NCI-H82 (cell line): ENCODE data around the gene RELL1.
"Not testable (repeated sequence)": the region's sequence is repeated elsewhere in the genome, so short reads cannot be mapped to it uniquely, and the experiment has no call there.

Experiments
- DNase-seq: peaks from one replicate; lab custom pipeline; 2025; lab: John Stamatoyannopoulos, UW

Gene RELL1

DNA sequence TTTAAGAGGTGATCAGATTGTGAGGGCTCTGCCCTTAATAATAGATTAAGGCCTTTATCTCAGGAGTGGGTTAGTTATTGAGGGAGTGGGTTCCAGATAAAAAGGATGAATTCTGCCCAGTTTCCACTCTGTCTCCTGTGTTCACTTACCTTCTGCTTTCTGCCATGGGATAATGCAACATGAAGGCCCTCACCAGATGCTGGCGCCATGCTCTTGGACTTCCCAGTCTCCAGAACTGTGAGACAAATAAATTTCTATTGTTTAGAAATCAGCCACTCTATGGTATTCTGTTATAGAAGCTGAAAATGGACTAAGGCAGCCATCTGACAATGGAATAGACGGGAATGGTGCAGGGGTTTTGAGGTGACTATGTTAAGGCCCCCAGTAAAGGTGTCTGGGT is 6.9 kb upstream of the RELL1 start:
- no peak for DNase-seq

- no peak for DNase-seq
These were observed 4.8 kb upstream of the RELL1 start for GRCh38 chr4:37690976-37691375.

DNA sequence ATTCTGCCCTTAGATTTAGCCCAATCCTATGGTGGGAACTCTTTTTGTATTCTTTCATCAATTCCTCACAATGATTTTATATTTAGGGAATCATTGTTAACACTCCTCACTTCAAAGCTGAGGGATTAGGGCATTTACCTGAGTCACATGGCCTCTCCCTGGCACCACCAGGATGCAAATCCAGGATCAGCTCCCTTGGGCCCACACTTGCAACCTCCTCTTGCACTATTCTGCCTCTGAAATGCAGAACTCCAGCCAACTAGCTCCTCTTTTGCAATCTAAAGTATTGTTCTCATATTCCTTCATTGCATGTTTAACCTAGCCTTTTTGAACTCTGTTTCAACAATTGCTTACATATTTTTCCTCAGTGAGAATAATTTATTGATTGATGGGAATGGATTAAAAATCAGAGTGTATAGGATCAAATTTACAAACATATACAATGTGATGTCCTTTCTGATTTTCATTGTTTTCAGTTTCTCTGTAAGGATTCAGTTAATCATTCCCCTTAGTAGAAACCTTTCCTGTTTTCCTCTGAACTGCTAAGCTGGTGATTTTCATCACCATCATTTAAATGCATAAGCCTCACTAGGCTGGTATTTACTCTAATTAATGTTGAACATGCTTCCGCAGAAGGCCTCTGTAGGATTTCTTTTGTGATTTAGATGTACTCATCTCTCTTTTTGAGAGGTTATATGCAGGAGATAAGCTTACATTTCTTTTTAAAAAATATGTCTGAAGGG is 3.3 kb upstream of the RELL1 start:
- peak; percentile 24 for DNase-seq

DNA sequence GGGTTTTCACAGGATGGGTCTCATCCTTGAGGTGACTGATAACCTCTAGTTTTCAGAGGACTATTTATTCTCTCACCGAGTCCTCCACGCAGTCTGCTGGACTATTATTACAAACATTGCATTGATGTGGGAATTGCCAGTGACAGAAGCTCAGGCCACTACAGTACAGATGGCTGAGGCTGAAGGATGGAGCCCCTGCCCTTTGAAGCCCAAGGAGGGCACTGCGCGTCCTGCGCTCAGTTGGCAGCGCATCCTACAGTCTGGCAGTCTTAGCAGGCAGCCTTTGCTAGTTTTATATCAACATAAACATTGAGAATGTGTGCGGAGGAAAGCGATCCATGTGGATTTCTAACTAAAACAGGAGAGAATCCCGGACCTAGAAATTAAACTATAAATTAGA is 1.5 kb upstream of the RELL1 start:
- no peak for DNase-seq

- peak; percentile 11 for DNase-seq
These were observed 1.0 kb upstream of the RELL1 start for GRCh38 chr4:37687194-37687562.

DNA sequence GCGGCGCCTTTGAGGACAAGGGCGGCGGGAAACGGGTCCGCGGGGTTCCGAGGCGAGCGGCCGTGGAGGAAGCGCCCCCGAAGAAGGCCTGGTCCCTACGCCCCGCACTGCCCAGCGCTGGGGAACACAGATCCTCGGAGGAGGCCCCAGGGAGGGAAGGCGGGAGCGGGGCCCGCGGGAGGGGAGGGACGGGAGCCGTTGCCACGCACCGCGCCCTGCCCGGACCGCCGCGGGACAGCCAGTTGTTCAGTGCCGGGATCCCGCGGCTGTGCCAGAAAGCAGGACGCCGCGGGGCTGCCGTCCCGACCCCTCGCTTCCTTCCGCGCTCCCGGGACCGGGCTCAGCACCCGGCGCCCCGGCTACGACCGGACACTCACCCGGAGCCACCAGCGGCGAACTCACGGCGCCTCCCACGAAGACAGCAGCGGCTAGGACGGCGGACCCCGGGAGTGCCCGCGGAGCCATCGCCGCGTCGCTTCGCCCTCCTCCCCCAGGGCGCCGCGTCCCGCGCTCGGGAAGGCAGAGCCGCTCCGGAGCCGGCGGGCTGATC is 278 bp downstream of the RELL1 start:
- peak; percentile 44 for DNase-seq

GRCh38 chr4:37685161-37685822 is 884 bp downstream of the RELL1 start:
- DNase-seq: no peak

GRCh38 chr4:37684154-37684553 is 2.0 kb downstream of the RELL1 start:
- DNase-seq: no peak

DNA sequence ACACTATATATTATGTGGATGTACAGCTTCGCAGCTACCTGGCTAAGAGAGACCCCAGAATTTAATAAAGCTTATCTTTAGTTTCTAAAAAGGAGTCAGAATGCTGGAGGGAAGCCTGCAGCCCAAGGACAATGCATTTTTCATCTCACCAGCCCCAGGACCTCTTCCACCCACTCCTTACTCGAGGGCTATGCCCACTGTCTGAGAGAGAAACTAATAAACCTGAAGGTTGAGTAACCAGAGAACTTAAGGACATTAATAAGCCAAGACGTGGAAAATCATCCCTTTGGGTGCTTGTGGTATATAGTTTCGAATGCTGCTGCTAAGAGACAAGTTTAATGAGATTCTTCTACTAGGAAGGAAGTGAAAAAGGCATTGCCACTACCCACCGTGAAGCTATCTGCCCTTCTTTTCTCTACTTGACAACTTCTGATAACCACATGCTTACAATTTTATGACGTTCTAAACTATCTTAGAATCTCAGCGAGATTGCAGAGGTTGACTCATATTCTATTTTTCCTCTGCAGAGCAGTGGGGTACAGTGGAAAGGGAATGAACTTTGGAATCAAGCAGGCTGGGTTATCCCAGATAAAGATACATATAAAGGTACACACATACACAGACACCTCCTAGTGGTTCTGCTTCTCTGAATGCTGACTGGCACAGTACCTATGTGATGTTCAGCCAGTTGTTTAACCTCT is 3.3 kb downstream of the RELL1 start:
- no peak for DNase-seq

GRCh38 chr4:37680089-37680488 is 6.1 kb downstream of the RELL1 start:
- no peak for DNase-seq

DNA sequence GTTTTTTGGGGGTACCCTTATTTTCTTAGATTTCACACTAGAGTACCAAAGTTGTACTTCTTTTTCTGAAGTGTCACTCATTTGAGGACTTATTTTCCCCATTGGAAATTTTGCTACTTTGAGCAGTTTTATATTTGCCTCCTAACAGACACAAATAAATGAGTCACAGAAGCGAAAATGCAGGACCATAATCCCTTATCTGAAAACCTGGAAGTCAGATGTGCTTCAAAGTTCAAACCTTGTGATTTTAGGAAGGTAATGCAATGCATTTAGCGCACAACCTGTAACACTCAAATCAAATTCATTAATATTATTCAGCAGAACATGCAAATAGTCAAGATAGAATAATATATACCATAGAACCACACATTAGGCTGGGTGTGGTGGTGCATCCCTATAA is 6.9 kb downstream of the RELL1 start:
- no peak for DNase-seq

- DNase-seq: no peak
These were observed 7.6 kb downstream of the RELL1 start for GRCh38 chr4:37678624-37679023.

DNA sequence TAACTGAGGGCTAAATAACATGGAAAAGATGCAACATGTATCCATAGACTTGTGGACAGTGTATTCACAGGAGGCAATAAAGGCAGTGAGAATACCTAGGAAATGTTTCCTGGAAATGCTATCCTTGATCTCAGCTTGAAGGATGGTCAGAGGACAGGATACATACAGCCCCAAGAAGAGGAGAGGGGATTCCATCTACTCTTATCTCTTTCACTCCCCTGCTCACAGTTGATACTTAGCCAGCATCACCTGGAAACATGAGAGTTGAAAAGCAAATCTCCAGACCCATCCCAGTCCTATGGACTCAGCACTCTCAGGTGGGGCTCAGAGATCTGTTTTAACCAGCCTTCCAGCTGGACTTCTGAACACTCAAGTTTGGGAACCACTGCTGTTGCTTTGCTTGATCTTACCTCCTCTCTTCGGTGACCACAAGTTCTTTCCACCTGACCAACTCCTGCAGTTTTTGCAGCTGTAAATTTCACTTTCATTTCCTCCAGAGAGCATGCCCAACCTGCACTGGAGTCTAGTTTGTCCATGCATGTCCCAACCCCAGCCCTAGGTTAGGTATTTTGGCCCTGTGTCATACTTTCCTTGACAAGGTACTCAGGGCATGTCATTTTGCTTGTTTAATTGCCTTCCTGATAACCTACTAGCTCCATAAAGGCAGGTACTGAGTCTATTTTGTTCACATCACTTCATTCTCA is 10.4 kb downstream of the RELL1 start:
- DNase-seq: no peak

GRCh38 chr4:37674439-37674838 is 11.7 kb downstream of the RELL1 start:
- DNase-seq: no peak

DNA sequence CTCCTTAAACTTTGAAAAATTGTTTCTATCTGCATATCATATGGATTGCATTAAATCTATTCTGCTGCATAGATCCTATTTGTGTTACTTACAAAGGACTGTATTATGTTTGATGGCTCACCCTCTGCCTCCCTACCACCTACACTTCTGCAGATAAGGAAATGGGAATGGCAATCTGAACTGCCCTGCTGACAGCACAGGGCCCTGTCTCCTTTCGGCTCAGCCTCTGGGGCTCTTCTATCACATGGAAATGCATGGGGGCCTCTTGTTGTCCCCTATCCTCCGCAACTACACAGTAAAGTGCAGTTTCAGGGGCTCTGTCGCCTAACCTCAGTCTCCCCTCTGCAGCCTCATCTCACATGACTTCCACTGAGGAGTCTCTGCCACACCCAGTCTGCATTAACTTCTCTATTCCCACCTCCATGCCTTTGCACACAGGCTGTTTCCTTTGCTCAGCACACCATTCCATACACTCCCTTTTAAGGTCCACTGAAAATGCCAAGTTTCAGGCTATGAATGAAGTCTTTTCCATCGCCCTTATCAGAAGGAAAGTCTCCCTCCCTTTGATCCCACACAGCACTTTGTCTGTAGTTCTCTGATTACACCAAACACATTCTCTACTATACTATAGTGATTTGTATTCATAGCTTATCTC is 12.5 kb downstream of the RELL1 start:
- DNase-seq: no peak

GRCh38 chr4:37671072-37671471 is 15.1 kb downstream of the RELL1 start:
- DNase-seq: no peak

DNA sequence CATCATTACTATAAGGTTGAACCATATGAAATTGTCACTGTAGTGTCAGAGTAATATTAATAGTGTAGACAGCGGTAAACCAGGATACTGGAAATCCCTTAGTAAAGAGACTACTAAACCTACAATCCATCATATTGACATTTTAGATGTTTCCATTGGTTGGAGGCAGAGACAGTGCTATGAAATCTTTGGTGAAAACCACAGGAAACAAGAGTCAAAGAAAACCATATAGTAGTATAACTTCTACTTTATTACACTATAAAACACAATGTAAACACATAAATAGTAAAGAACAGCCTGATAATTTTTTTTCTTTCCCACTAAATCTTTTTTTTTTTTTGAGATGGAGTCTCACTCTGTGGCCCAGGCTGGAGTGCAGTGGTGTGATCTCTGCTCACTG is 15.9 kb downstream of the RELL1 start:
- DNase-seq: no peak

GRCh38 chr4:37669124-37669523 is 17.1 kb downstream of the RELL1 start:
- not testable (repeated sequence) for DNase-seq

DNA sequence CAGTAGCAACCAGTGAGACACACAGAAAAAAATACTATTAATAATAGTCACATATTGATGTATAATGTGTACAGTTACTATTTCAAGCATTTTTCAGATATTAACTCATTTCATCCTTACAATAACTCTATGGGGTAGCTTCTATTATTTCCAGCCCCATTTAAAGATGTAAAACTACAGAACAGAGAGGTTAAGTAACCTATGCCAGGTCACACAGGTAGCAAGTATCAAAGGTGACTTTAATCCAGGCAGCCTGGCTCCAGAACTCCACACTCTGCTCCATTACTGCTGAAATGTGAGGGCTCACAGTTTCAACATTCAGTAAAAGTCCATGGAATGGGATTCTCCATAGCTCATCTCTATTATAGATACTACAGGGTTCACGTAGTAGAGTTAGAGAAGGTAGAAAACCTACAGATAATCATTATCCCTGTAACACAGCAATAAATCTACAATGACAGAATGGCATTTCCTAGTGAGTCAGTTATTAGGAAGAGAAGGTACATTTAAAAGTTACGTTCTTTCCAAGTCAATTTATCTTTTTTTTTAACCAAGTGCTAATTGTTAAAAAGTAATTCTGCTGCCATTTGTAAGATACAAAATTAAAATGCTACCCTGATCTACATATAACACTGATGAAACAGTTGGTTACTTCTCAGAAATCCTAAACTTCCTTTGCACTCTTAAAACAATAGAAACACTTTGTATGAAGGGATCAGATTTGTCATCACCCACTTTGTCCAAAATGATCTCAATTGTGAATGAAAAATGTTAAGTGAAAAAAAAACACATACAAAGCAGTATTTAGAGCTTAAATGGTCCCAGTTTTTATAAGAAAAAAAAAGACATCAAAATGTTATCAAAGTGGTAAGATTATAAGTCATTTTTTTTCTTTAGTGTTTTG is 18.7 kb downstream of the RELL1 start:
- no peak for DNase-seq

GRCh38 chr4:37666625-37667071 is 19.5 kb downstream of the RELL1 start:
- DNase-seq: no peak
